ENCODE measurements around the gene VDR.

Gene VDR

DNA sequence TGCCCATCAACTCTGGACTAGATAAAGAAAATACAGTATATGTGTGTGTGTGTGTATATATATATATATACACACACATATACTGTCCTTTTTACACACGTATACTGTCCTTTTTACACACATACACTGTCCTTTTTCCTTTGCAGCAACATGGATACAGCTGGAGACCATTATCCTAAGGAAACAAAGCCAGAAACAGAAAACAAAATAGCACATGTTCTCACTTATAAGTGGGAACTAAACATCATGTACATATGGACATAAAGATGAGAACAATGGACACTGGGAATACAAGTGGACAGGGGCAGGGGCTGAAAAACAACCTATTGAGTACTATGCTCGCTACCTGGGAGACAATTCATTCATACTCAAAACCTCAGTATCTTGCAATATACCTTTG is 23.7 kb downstream of the VDR start:
- H3K27ac Mint-ChIP-seq = peak overlapping the region; percentile 72
- DNase-seq (ENCODE audit: low spot score) = no peak
- H3K9me3 Mint-ChIP-seq = no peaks in the 10 kb centered on the region
- no peaks in the 10 kb centered on the region for H3K27me3 Mint-ChIP-seq (ENCODE audit: low read depth)
- peak overlapping the region; percentile 89 for H3K4me3 Mint-ChIP-seq
- peaks cover 42% of the 10 kb centered on the region for H3K36me3 Mint-ChIP-seq (ENCODE audit: low read depth)
- H3K4me1 Mint-ChIP-seq (ENCODE audit: low read depth) = peaks cover 77% of the 10 kb centered on the region

- Mint-ChIP-seq H3K4me3 (no peak overlapping the region), H3K4me1 (ENCODE audit: low read depth) (peaks cover 70% of the 10 kb centered on the region), H3K9me3 (no peaks in the 10 kb centered on the region)
Observed at GRCh38 chr12:47878918-47879481, 25.8 kb downstream of the VDR start.

DNA sequence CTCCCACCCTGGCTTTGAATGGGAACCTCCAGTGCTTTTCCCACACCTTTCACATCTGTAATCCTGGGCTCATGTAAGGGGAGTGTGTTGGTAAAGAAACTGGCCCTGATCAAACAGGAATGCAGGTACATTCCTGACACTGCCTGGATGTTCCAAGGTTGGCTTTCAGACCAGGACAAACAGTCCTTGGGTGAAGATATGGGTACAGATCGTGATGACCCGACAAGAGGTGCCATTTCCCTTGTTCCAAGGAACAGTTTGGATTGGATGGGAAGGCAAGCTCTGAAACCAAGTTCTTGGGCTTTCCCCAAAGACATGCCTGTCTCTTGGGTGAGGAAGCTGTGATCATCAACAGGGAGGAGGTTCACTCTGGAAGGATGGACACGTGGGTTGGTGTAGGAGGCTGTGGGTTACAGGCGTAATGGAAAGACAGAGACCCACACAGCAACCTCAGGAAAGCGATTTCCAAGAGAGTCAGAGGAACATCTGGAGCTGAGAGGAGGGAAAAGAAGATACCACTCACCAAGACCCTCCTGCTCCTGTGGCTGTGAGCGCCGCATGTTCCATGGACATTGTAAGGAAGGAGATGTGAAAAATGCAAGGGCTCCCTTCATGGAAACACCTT is 26.4 kb downstream of the VDR start:
- Mint-ChIP-seq H3K4me1 (ENCODE audit: low read depth) (peaks cover 69% of the 10 kb centered on the region), H3K9me3 (no peaks in the 10 kb centered on the region), H3K27me3 (ENCODE audit: low read depth) (no peaks in the 10 kb centered on the region), H3K27ac (peak overlapping the region; percentile 7), H3K4me3 (no peak overlapping the region), H3K36me3 (ENCODE audit: low read depth) (peaks cover 65% of the 10 kb centered on the region)
- DNase-seq (ENCODE audit: low spot score) = no peak

More at GRCh38 chr12:47878918-47879481, 25.8 kb downstream of the VDR start:
- no peaks in the 10 kb centered on the region for H3K27me3 Mint-ChIP-seq (ENCODE audit: low read depth)
- peaks cover 61% of the 10 kb centered on the region for H3K36me3 Mint-ChIP-seq (ENCODE audit: low read depth)
- no peak for DNase-seq (ENCODE audit: low spot score)
- peak overlapping the region; percentile 52 for H3K27ac Mint-ChIP-seq

GRCh38 chr12:47877081-47877480 is 27.7 kb downstream of the VDR start:
- H3K27me3 Mint-ChIP-seq (ENCODE audit: low read depth) = no peaks in the 10 kb centered on the region
- no peaks in the 10 kb centered on the region for H3K9me3 Mint-ChIP-seq
- peak overlapping the region; percentile 4 for H3K27ac Mint-ChIP-seq
- H3K4me1 Mint-ChIP-seq (ENCODE audit: low read depth) = peaks cover 70% of the 10 kb centered on the region
- no peak for DNase-seq (ENCODE audit: low spot score)
- peaks cover 71% of the 10 kb centered on the region for H3K36me3 Mint-ChIP-seq (ENCODE audit: low read depth)
- H3K4me3 Mint-ChIP-seq = no peak overlapping the region

GRCh38 chr12:47876440-47876960 is 28.3 kb downstream of the VDR start:
- Mint-ChIP-seq H3K27ac (peak overlapping the region; percentile 38), H3K4me1 (ENCODE audit: low read depth) (peaks cover 70% of the 10 kb centered on the region), H3K27me3 (ENCODE audit: low read depth) (no peaks in the 10 kb centered on the region), H3K36me3 (ENCODE audit: low read depth) (peaks cover 73% of the 10 kb centered on the region), H3K9me3 (no peaks in the 10 kb centered on the region), H3K4me3 (no peak overlapping the region)
- no peak for DNase-seq (ENCODE audit: low spot score)

DNA sequence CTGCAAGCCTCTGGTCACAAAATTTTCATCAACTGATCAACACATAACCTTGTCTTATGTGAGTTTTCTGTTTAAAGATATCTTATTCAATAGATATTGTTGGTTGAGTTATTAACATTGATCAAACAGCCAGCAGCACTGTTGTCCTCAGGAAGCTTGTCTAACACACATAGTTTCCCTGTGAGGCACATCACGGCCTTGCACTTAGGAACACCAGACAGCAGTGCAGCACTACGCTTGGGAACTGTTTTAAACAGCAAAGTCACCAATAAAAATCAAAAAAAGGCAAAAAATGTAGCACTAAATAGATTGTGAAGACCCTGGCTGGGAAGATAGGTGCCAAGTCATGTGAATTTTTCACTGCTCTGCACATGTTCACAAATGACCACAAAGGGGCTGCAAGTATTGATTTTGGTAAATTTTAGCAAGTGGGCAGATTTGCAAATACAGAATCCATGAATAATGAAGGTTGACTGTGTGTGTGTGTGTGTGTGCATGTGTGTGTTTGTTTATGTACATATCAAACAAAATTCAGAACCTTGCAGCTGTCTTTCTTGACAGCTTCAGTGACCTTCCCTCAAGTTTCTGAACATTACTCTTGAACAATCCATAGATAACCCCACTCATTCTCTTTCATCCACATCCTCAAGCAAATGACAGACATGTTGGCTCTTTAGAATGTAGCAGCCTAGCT is 28.9 kb downstream of the VDR start:
- Mint-ChIP-seq H3K36me3 (ENCODE audit: low read depth) (peaks cover 75% of the 10 kb centered on the region), H3K4me3 (no peak overlapping the region), H3K27ac (peak overlapping the region; percentile 38), H3K9me3 (no peaks in the 10 kb centered on the region), H3K27me3 (ENCODE audit: low read depth) (no peaks in the 10 kb centered on the region), H3K4me1 (ENCODE audit: low read depth) (peaks cover 70% of the 10 kb centered on the region)
- DNase-seq (ENCODE audit: low spot score) = no peak

DNA sequence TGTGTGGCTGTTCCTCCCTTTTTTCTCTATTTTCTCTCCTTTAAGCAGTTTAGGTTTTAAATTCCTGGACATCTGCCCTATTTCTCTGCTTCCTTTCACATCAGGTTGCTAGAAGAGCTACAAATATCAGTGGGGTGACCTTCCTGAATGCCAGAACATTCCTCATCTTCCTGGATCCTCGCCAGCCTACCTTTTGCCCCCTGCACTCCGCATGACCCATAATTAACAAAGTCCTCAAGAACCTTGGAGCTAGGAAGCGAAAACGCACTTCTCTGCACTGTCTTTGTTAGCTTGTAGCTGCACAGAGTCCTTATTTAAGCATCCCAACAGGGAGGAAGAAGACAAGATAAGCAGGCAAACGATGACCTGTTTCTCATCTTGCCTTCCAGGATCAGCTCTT is 30.5 kb downstream of the VDR start:
- peak overlapping the region; percentile 2 for H3K27ac Mint-ChIP-seq

DNA sequence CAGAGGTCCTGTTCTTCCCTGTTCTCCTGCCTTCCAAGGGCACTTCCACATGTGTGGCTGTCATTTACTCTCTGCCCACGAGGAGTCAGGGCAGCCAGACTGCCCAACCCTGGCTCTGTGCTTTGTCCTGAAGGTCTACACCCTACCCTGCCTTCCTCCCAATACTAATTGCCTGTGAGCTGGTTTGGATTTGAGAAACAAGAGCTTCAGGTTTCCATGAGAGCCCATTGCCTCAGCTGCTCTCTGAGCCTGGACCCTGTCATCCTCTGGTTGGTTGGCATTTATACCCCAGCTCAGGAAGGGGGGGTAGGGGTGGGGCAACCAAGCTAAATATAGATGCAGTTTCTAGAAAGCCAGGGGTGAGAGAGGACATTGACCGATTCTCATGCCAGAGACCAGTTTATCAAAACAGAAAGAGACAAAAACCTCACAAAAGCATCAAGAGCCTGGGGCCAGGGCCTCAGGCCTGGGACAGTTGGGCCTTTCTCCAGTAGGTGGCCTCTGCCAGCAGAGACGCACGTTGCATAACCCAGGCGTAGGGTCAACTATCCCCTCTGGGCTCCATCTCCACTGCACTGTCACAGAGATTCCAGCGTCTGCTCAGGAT is 34.5 kb downstream of the VDR start:
- peaks cover 65% of the 10 kb centered on the region for H3K4me1 Mint-ChIP-seq (ENCODE audit: low read depth)
- H3K27ac Mint-ChIP-seq = peak overlapping the region; percentile 82

More for the DNA sequence above, 30.5 kb downstream of the VDR start:
- no peak for DNase-seq (ENCODE audit: low spot score)
- Mint-ChIP-seq H3K27me3 (ENCODE audit: low read depth) (no peaks in the 10 kb centered on the region), H3K9me3 (no peaks in the 10 kb centered on the region), H3K4me1 (ENCODE audit: low read depth) (peaks cover 74% of the 10 kb centered on the region), H3K4me3 (no peak overlapping the region), H3K36me3 (ENCODE audit: low read depth) (peaks cover 79% of the 10 kb centered on the region)

DNA sequence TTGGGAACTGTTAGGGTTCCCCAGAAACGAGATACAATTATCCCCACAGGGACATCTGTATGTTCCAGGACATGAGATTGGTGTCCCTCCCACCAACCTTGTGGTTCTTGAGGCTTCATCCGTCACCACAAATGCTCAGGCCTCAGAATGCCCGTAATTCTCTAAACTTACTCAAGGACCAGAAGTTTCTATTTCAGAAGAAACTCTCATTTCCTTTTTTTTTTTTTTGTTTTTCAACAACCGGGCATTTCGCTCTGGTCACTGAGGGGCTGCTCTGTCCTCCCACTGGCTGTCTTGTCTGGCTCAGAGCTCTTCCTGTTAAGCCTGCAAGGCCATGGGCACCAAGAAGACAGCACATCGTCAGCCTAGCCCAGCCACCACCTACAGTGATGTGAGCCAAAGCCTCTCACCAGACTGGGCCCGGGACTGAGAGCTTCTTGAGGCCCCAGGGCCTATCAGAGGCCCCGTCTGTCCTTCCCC is 36.2 kb downstream of the VDR start:
- H3K36me3 Mint-ChIP-seq (ENCODE audit: low read depth) = peaks cover 69% of the 10 kb centered on the region
- H3K27me3 Mint-ChIP-seq (ENCODE audit: low read depth) = no peaks in the 10 kb centered on the region
- DNase-seq (ENCODE audit: low spot score) = peak; percentile 57
- H3K27ac Mint-ChIP-seq = peak overlapping the region; percentile 88
- no peaks in the 10 kb centered on the region for H3K9me3 Mint-ChIP-seq
- H3K4me1 Mint-ChIP-seq (ENCODE audit: low read depth) = peaks cover 66% of the 10 kb centered on the region
- H3K4me3 Mint-ChIP-seq = peak overlapping the region; percentile 55

More for the DNA sequence above, 34.5 kb downstream of the VDR start:
- Mint-ChIP-seq H3K9me3 (no peaks in the 10 kb centered on the region), H3K4me3 (no peak overlapping the region), H3K27me3 (ENCODE audit: low read depth) (no peaks in the 10 kb centered on the region), H3K36me3 (ENCODE audit: low read depth) (peaks cover 73% of the 10 kb centered on the region)
- DNase-seq (ENCODE audit: low spot score) = no peak

GRCh38 chr12:47868041-47868440 is 36.8 kb downstream of the VDR start:
- peak overlapping the region; percentile 57 for H3K4me3 Mint-ChIP-seq
- DNase-seq (ENCODE audit: low spot score) = no peak
- peak overlapping the region; percentile 88 for H3K27ac Mint-ChIP-seq
- no peaks in the 10 kb centered on the region for H3K27me3 Mint-ChIP-seq (ENCODE audit: low read depth)
- peaks cover 66% of the 10 kb centered on the region for H3K36me3 Mint-ChIP-seq (ENCODE audit: low read depth)
- no peaks in the 10 kb centered on the region for H3K9me3 Mint-ChIP-seq
- H3K4me1 Mint-ChIP-seq (ENCODE audit: low read depth) = peaks cover 65% of the 10 kb centered on the region

GRCh38 chr12:47867495-47867941 is 37.3 kb downstream of the VDR start:
- Mint-ChIP-seq H3K27me3 (ENCODE audit: low read depth) (no peaks in the 10 kb centered on the region), H3K4me3 (peak overlapping the region; percentile 57), H3K4me1 (ENCODE audit: low read depth) (peaks cover 61% of the 10 kb centered on the region), H3K27ac (peak overlapping the region; percentile 88), H3K9me3 (no peaks in the 10 kb centered on the region), H3K36me3 (ENCODE audit: low read depth) (peaks cover 63% of the 10 kb centered on the region)
- DNase-seq (ENCODE audit: low spot score) = peak; percentile 79

- no peak overlapping the region for H3K4me3 Mint-ChIP-seq
- H3K27ac Mint-ChIP-seq = peak overlapping the region; percentile 74
- peaks cover 54% of the 10 kb centered on the region for H3K4me1 Mint-ChIP-seq (ENCODE audit: low read depth)
- peaks cover 58% of the 10 kb centered on the region for H3K36me3 Mint-ChIP-seq (ENCODE audit: low read depth)
- no peaks in the 10 kb centered on the region for H3K27me3 Mint-ChIP-seq (ENCODE audit: low read depth)
- no peaks in the 10 kb centered on the region for H3K9me3 Mint-ChIP-seq
- no peak for DNase-seq (ENCODE audit: low spot score)
Observed at GRCh38 chr12:47864646-47865235, 40.1 kb downstream of the VDR start.

- DNase-seq (ENCODE audit: low spot score) = no peak
- H3K9me3 Mint-ChIP-seq = no peaks in the 10 kb centered on the region
- peaks cover 55% of the 10 kb centered on the region for H3K4me1 Mint-ChIP-seq (ENCODE audit: low read depth)
- peak overlapping the region; percentile 41 for H3K27ac Mint-ChIP-seq
- no peak overlapping the region for H3K4me3 Mint-ChIP-seq
- peaks cover 59% of the 10 kb centered on the region for H3K36me3 Mint-ChIP-seq (ENCODE audit: low read depth)
- H3K27me3 Mint-ChIP-seq (ENCODE audit: low read depth) = no peaks in the 10 kb centered on the region
Observed at GRCh38 chr12:47863985-47864384, 40.8 kb downstream of the VDR start.

All from T-helper 2 cell treated with Interferon-gamma antibody and Interleukin-4, amounts not matched to agents 5 μg/mL and 100 μg/mL, for 36 hours (primary cell).